ENCODE results near the gene EN2. TPM values are rescaled to one million over a fixed set of nuclear protein-coding genes. Genes with fewer than 3 reads are reported as not detected.

EN2 gene
- total RNA-seq (not detected), polyA plus RNA-seq (not detected)

GRCh38 chr7:155458111-155458877, at the start of gene EN2:
Gene EN2, plus strand, starts transcription at chr7:155458129. Its CDS starts 249 bp downstream, at chr7:155458378.
- H3K4me3 Mint-ChIP-seq: peak within 1 kb of the TSS in 3 of 4 donors; percentile 50 to 93 (median 66)
- no peaks in the 10 kb centered on the region for H3K36me3 Mint-ChIP-seq

GRCh38 chr7:155408651-155409586, 49.0 kb upstream of the EN2 start:
- H3K27ac Mint-ChIP-seq: no peak overlapping the region
- no peak overlapping the region for H3K4me3 Mint-ChIP-seq
- Histone ChIP-seq H3K4me3 (ENCODE audit: low read depth, low read length) (no peak overlapping the region), H3K9me3 (ENCODE audit: control insufficient read depth in 2 of 2, low read length in 2 of 2) (no peaks in the 10 kb centered on the region), H3K27ac (ENCODE audit: insufficient read depth, low read length, poor library complexity, severe bottlenecking) (no peak overlapping the region), H3K4me1 (ENCODE audit: control insufficient read depth, insufficient read depth, low read length, poor library complexity, severe bottlenecking) (no peaks in the 10 kb centered on the region), H3K27me3 (ENCODE audit: control insufficient read depth, insufficient read depth, low read length) (no peaks in the 10 kb centered on the region), H3K36me3 (ENCODE audit: control insufficient read depth, insufficient read depth, low read length) (no peaks in the 10 kb centered on the region)
- peaks cover 0 to 7% (median 2%) of the 10 kb centered on the region in 4 donors for H3K4me1 Mint-ChIP-seq
- H3K27me3 Mint-ChIP-seq: peaks cover 9% of the 10 kb centered on the region
- peaks cover 0 to 3% (median 0%) of the 10 kb centered on the region in 7 donors for H3K9me3 Mint-ChIP-seq
- DNase-seq: no peak
- no peak for ATAC-seq (ENCODE audit: low read depth in 2 of 2)
- H3K36me3 Mint-ChIP-seq: no peaks in the 10 kb centered on the region

More at GRCh38 chr7:155458111-155458877, at the start of gene EN2:
- H3K4me1 Mint-ChIP-seq: peaks cover 0 to 20% (median 2%) of the 10 kb centered on the region in 4 donors
- Histone ChIP-seq H3K36me3 (ENCODE audit: control insufficient read depth, insufficient read depth, low read length) (no peaks in the 10 kb centered on the region), H3K9me3 (ENCODE audit: control insufficient read depth in 2 of 2, low read length in 2 of 2) (no peaks in the 10 kb centered on the region), H3K27ac (ENCODE audit: insufficient read depth, low read length, poor library complexity, severe bottlenecking) (no peak within 1 kb of the TSS), H3K4me3 (ENCODE audit: low read depth, low read length) (peak within 1 kb of the TSS; percentile 44), H3K4me1 (ENCODE audit: control insufficient read depth, insufficient read depth, low read length, poor library complexity, severe bottlenecking) (peaks cover 18% of the 10 kb centered on the region), H3K27me3 (ENCODE audit: control insufficient read depth, insufficient read depth, low read length) (peaks cover 17% of the 10 kb centered on the region)
- peaks cover 72% of the 10 kb centered on the region for H3K27me3 Mint-ChIP-seq
- peaks cover 0 to 5% (median 0%) of the 10 kb centered on the region in 7 donors for H3K9me3 Mint-ChIP-seq
- ATAC-seq (ENCODE audit: low read depth in 2 of 2): no peak
- H3K27ac Mint-ChIP-seq: no peak within 1 kb of the TSS
- DNase-seq: no peak

GRCh38 chr7:155409980-155410379, 47.9 kb upstream of the EN2 start:
- H3K36me3 ChIP-seq (ENCODE audit: control insufficient read depth, insufficient read depth, low read length): no peaks in the 10 kb centered on the region
- H3K27ac ChIP-seq (ENCODE audit: insufficient read depth, low read length, poor library complexity, severe bottlenecking): no peak overlapping the region
- ATAC-seq (ENCODE audit: low read depth in 2 of 2) (no peak), DNase-seq (no peak)
- Mint-ChIP-seq H3K4me1 (peaks cover 0 to 7% (median 2%) of the 10 kb centered on the region in 4 donors), H3K4me3 (no peak overlapping the region), H3K36me3 (no peaks in the 10 kb centered on the region), H3K27ac (no peak overlapping the region), H3K9me3 (peaks cover 0 to 3% (median 0%) of the 10 kb centered on the region in 7 donors), H3K27me3 (peaks cover 9% of the 10 kb centered on the region)
- no peaks in the 10 kb centered on the region for H3K9me3 ChIP-seq (ENCODE audit: control insufficient read depth in 2 of 2, low read length in 2 of 2)
- H3K4me1 ChIP-seq (ENCODE audit: control insufficient read depth, insufficient read depth, low read length, poor library complexity, severe bottlenecking): no peaks in the 10 kb centered on the region
- H3K27me3 ChIP-seq (ENCODE audit: control insufficient read depth, insufficient read depth, low read length): no peaks in the 10 kb centered on the region
- H3K4me3 ChIP-seq (ENCODE audit: low read depth, low read length): no peak overlapping the region

- DNase-seq: no peak
- no peaks in the 10 kb centered on the region for H3K9me3 ChIP-seq (ENCODE audit: control insufficient read depth in 2 of 2, low read length in 2 of 2)
- ATAC-seq (ENCODE audit: low read depth in 2 of 2): no peak
- no peak overlapping the region for H3K4me3 ChIP-seq (ENCODE audit: low read depth, low read length)
- H3K9me3 Mint-ChIP-seq: peaks cover 0 to 3% (median 0%) of the 10 kb centered on the region in 7 donors
- peaks cover 9% of the 10 kb centered on the region for H3K27me3 Mint-ChIP-seq
- no peaks in the 10 kb centered on the region for H3K4me1 ChIP-seq (ENCODE audit: control insufficient read depth, insufficient read depth, low read length, poor library complexity, severe bottlenecking)
- H3K36me3 ChIP-seq (ENCODE audit: control insufficient read depth, insufficient read depth, low read length): no peaks in the 10 kb centered on the region
- no peaks in the 10 kb centered on the region for H3K27me3 ChIP-seq (ENCODE audit: control insufficient read depth, insufficient read depth, low read length)
- no peaks in the 10 kb centered on the region for H3K36me3 Mint-ChIP-seq
- H3K4me1 Mint-ChIP-seq: peaks cover 0 to 7% (median 2%) of the 10 kb centered on the region in 4 donors
- no peak overlapping the region for H3K27ac Mint-ChIP-seq
- no peak overlapping the region for H3K27ac ChIP-seq (ENCODE audit: insufficient read depth, low read length, poor library complexity, severe bottlenecking)
- no peak overlapping the region for H3K4me3 Mint-ChIP-seq
Observed at GRCh38 chr7:155410431-155410830, 47.5 kb upstream of the EN2 start.

GRCh38 chr7:155411718-155412415, 46.1 kb upstream of the EN2 start:
- H3K9me3 ChIP-seq (ENCODE audit: control insufficient read depth in 2 of 2, low read length in 2 of 2): no peaks in the 10 kb centered on the region
- no peak overlapping the region for H3K4me3 ChIP-seq (ENCODE audit: low read depth, low read length)
- Mint-ChIP-seq H3K9me3 (peaks cover 0 to 3% (median 0%) of the 10 kb centered on the region in 7 donors), H3K4me1 (peaks cover 0 to 7% (median 2%) of the 10 kb centered on the region in 4 donors), H3K36me3 (no peaks in the 10 kb centered on the region), H3K27ac (no peak overlapping the region), H3K4me3 (no peak overlapping the region), H3K27me3 (no peaks in the 10 kb centered on the region)
- no peak overlapping the region for H3K27ac ChIP-seq (ENCODE audit: insufficient read depth, low read length, poor library complexity, severe bottlenecking)
- H3K36me3 ChIP-seq (ENCODE audit: control insufficient read depth, insufficient read depth, low read length): no peaks in the 10 kb centered on the region
- no peaks in the 10 kb centered on the region for H3K4me1 ChIP-seq (ENCODE audit: control insufficient read depth, insufficient read depth, low read length, poor library complexity, severe bottlenecking)
- no peaks in the 10 kb centered on the region for H3K27me3 ChIP-seq (ENCODE audit: control insufficient read depth, insufficient read depth, low read length)
- DNase-seq (no peak), ATAC-seq (ENCODE audit: low read depth in 2 of 2) (no peak)

GRCh38 chr7:155412416-155413253, 45.3 kb upstream of the EN2 start:
- peak in 1 of 3 donors; percentile 51 for DNase-seq
- Mint-ChIP-seq H3K4me3 (no peak overlapping the region), H3K9me3 (peaks cover 0 to 3% (median 0%) of the 10 kb centered on the region in 7 donors), H3K27me3 (no peaks in the 10 kb centered on the region), H3K36me3 (no peaks in the 10 kb centered on the region), H3K4me1 (peaks cover 0 to 7% (median 2%) of the 10 kb centered on the region in 4 donors), H3K27ac (no peak overlapping the region)
- no peak for ATAC-seq (ENCODE audit: low read depth in 2 of 2)
- Histone ChIP-seq H3K27me3 (ENCODE audit: control insufficient read depth, insufficient read depth, low read length) (no peaks in the 10 kb centered on the region), H3K4me1 (ENCODE audit: control insufficient read depth, insufficient read depth, low read length, poor library complexity, severe bottlenecking) (no peaks in the 10 kb centered on the region), H3K27ac (ENCODE audit: insufficient read depth, low read length, poor library complexity, severe bottlenecking) (no peak overlapping the region), H3K36me3 (ENCODE audit: control insufficient read depth, insufficient read depth, low read length) (no peaks in the 10 kb centered on the region), H3K4me3 (ENCODE audit: low read depth, low read length) (no peak overlapping the region), H3K9me3 (ENCODE audit: control insufficient read depth in 2 of 2, low read length in 2 of 2) (no peaks in the 10 kb centered on the region)
